Measurements from ENCODE around the gene ZGPAT. TPM values are rescaled to one million over a fixed set of nuclear protein-coding genes. Genes with fewer than 3 reads are reported as not detected.

Gene ZGPAT
- total RNA-seq, 1 donor from 2014 or later: 32.8 TPM

DNA sequence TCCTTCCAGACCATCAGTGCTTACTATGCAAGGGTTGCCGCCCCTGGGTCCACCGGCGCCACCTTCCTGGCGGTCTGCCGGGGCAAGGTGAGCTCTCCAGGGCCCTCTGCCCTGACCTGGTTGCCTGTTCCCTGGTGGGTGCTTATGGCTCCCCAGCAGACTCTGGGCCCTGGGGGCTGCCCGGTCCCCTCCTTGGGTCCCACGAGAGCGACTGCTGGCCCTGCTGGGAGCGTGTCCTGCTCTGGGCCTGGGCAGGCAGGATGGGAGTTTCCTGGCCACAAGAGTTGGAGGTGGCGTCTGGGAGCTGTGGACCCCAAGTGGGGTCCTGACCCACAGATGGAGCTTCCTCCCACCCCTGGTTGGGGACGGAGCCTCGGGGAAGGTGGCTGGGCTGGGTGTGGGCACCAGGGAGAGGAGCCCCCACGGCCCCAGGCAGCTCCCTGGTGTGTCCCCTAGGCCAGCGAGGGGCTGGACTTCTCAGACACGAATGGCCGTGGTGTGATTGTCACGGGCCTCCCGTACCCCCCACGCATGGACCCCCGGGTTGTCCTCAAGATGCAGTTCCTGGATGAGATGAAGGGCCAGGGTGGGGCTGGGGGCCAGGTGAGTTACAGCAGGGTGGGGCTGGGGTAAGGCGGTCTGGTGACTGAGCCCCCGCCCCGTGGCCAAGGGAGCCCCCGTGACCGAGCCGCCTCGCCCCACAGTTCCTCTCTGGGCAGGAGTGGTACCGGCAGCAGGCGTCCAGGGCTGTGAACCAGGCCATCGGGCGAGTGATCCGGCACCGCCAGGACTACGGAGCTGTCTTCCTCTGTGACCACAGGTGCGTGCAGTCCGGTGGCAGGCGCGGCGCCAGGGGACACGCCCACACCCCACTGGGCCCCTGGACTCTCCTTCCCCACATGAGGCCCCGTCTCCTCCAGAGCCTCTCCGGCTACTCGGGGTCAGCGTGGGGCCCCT is 18.5 kb upstream of the ZGPAT start:
- Mint-ChIP-seq H3K4me3 (no peak overlapping the region), H3K9me3 (no peaks in the 10 kb centered on the region), H3K36me3 (no peaks in the 10 kb centered on the region), H3K4me1 (ENCODE audit: unreplicated experiment) (no peaks in the 10 kb centered on the region), H3K27me3 (no peaks in the 10 kb centered on the region), H3K27ac (no peak overlapping the region)
- no peak for DNase-seq (ENCODE audit: extremely low spot score, unreplicated experiment)
- TF ChIP-seq, protein P1, sequence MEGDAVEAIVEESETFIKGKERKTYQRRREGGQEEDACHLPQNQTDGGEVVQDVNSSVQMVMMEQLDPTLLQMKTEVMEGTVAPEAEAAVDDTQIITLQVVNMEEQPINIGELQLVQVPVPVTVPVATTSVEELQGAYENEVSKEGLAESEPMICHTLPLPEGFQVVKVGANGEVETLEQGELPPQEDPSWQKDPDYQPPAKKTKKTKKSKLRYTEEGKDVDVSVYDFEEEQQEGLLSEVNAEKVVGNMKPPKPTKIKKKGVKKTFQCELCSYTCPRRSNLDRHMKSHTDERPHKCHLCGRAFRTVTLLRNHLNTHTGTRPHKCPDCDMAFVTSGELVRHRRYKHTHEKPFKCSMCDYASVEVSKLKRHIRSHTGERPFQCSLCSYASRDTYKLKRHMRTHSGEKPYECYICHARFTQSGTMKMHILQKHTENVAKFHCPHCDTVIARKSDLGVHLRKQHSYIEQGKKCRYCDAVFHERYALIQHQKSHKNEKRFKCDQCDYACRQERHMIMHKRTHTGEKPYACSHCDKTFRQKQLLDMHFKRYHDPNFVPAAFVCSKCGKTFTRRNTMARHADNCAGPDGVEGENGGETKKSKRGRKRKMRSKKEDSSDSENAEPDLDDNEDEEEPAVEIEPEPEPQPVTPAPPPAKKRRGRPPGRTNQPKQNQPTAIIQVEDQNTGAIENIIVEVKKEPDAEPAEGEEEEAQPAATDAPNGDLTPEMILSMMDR (conservative IDR thresholded peaks at IDR 0.05): no peak

DNA sequence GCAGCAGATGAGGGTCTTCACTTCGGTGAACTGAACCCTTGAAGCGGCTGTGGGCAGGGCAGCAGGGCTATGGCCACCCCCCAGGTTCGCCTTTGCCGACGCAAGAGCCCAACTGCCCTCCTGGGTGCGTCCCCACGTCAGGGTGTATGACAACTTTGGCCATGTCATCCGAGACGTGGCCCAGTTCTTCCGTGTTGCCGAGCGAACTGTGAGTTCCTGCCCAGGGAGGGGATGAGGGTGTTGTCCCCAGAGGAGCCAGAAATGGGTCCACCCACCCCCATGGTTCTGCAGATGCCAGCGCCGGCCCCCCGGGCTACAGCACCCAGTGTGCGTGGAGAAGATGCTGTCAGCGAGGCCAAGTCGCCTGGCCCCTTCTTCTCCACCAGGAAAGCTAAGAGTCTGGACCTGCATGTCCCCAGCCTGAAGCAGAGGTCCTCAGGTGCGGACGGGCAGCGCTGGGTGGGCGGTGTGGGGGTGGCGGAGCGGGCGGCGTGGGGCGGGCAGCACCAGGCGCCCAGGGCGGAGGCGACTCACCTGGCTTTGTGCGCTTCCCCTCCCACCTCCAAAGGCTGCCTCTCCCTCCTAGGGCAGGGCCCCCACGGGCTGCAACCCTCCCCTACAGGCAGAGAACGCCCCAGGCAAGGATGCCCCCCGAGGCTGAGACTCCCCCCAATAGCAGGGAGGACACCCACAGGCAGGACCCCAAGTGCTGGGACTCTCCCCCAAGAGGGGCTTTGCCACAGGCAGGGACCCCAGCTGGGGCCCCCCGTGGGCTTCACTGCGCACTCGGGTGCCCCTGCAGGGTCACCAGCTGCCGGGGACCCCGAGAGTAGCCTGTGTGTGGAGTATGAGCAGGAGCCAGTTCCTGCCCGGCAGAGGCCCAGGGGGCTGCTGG is 17.6 kb upstream of the ZGPAT start:
- Mint-ChIP-seq H3K27me3 (no peaks in the 10 kb centered on the region), H3K4me1 (ENCODE audit: unreplicated experiment) (no peaks in the 10 kb centered on the region), H3K36me3 (no peaks in the 10 kb centered on the region), H3K9me3 (no peaks in the 10 kb centered on the region), H3K4me3 (no peak overlapping the region), H3K27ac (no peak overlapping the region)
- TF ChIP-seq, protein P1 (conservative IDR thresholded peaks at IDR 0.05): no peak
- no peak for DNase-seq (ENCODE audit: extremely low spot score, unreplicated experiment)

DNA sequence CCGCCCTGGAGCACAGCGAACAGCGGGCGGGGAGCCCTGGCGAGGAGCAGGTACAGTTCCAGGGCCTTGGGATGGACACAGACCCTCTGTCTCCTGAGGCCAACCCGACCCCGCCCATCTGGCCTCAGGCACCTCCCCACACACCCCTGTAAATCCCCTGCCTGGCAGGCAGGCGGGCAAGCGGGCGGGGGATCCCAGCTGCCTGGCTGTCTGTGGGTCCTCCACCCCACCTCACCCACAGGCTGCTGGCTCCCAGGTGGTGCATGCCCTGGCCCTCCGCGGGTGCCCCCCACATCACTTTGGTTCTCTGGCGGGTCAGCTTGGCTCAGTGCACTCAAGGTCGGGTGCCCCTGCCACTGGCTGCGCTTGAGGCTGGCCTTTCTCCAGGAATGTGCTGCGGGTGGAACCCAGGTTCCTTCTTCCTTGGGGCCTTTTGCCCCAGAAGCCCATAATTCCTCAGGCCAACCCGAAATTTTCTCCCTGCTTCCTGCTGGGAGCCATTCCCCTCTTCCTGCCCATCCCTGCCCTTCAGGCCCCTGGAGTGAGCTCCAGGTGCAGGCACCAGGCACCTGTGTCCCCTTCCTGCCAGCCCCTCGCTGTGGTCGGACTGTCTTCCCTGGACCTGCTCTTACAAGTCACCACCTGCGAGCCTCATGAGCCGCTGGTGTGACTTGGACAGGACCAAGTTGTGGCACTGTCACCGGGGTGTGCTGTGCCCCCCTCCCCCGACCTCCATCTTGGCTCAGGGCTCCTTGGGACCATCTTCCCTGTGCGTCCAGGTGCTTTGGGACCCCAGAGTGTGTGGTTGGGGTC is 16.7 kb upstream of the ZGPAT start:
- no peak overlapping the region for H3K4me3 Mint-ChIP-seq
- TF ChIP-seq, protein P1 (conservative IDR thresholded peaks at IDR 0.05): no peak

DNA sequence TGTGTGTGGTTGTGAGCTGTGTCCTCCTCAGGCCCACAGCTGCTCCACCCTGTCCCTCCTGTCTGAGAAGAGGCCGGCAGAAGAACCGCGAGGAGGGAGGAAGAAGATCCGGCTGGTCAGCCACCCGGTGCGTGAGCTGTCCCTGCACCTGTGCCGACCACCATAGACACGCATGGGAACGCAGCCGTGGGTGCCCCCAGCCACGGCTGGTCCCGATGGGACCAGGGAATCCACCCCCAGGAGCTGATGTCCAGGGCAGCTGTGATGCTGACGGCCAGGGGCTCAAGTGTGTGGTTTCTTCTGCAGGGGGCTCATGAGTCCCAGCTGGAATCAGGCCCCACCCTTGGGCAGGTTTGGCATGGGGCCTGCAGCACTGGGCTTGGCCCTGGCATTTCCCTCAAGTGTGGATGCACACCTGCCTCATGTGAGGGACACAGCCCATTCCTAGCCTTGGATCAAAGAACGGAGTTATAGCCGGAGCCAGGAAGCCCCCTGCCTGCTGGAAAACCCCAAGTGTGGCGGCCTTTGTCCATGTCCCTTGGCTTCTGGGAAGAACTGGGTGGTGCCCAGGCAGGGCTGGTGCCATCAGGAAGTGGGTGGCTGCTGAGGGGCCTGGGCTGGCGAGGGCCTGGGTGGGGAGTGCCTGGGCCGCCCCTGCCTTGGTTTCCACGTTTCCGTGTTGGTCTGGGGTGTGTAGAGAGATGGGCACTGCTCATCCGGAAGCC is 16.0 kb upstream of the ZGPAT start:
- Mint-ChIP-seq H3K4me1 (ENCODE audit: unreplicated experiment) (no peaks in the 10 kb centered on the region), H3K27me3 (no peaks in the 10 kb centered on the region), H3K27ac (no peak overlapping the region), H3K9me3 (no peaks in the 10 kb centered on the region), H3K4me3 (no peak overlapping the region), H3K36me3 (no peaks in the 10 kb centered on the region)
- TF ChIP-seq, protein P1 (conservative IDR thresholded peaks at IDR 0.05): no peak
- no peak for DNase-seq (ENCODE audit: extremely low spot score, unreplicated experiment)

More for the DNA sequence above, 16.7 kb upstream of the ZGPAT start:
- Mint-ChIP-seq H3K27me3 (no peaks in the 10 kb centered on the region), H3K4me1 (ENCODE audit: unreplicated experiment) (no peaks in the 10 kb centered on the region), H3K9me3 (no peaks in the 10 kb centered on the region), H3K36me3 (no peaks in the 10 kb centered on the region), H3K27ac (no peak overlapping the region)
- DNase-seq (ENCODE audit: extremely low spot score, unreplicated experiment): no peak

Data from type B pancreatic cell (in vitro differentiated cells).